IPS DF 6.9 (cell line): Measurements from ENCODE around the gene LRRC43.

Experiments used
- DNase-seq: peaks from one replicate; pipeline ENCODE4 v3.0.0-alpha.2; 2013; ENCODE audit warnings: low read depth, low spot score
- H3K27ac ChIP-seq: one replicate; pipeline ENCODE4 v1.5.1; 2013; ENCODE audit warnings: low read length, control low read depth
- H3K27me3 ChIP-seq: 2 replicates; pipeline ENCODE4 v1.6.1; 2013; ENCODE audit warnings: mild to moderate bottlenecking, low read length; ENCODE audit not compliant: control insufficient read depth, insufficient read depth
- H3K36me3 ChIP-seq: 2 replicates; pipeline ENCODE4 v1.6.1; 2013; ENCODE audit warnings: low read length; ENCODE audit not compliant: control insufficient read depth, insufficient read depth
- H3K4me1 ChIP-seq: 2 replicates; pipeline ENCODE4 v1.6.1; 2013; ENCODE audit warnings: low read length; ENCODE audit not compliant: control insufficient read depth, insufficient read depth
- H3K4me3 ChIP-seq: 2 replicates; pipeline ENCODE4 v1.5.1; 2013; ENCODE audit warnings: mild to moderate bottlenecking, low read length
- H3K9me3 ChIP-seq: 2 replicates; pipeline ENCODE4 v1.6.1; 2013; ENCODE audit warnings: low read length, inconsistent platforms; ENCODE audit not compliant: control insufficient read depth, insufficient read depth
- WGBS: extraction: QIAGEN DNeasy Blood & Tissue Kit; methylation state at CpG from one replicate; pipeline ENCODE4 v1.1.7; 2013; ENCODE audit warnings: mixed read lengths, missing lambda C conversion rate; ENCODE audit not compliant: insufficient read length, insufficient coverage; 5-methylcytosine and 5-hydroxymethylcytosine counted together

The LRRC43 gene

DNA sequence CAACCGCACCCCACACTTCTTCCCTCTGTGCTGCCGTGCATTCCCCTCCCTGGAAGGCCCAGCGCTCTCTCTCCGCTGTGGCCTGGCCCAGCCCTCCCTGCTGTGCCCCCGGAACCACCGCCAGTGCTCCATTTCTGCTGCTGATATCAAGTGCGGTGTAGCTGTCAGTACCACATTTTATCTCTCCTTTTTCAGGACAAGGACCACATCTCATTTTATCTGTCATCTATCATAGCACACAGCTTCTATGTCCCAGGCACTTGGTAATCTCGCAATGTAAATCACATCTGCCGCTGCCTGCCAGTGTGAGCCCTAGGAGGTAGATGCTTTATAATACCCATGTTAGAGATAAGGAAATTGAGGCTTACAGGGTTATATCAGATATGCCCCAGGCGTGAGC, 27.2 kb upstream of the LRRC43 start:
- H3K36me3 ChIP-seq, result no peaks in the 10 kb centered on the region

GRCh38 chr12:122158700-122159285, 24.1 kb upstream of the LRRC43 start:
- DNase-seq, result no peak
- no peaks in the 10 kb centered on the region for H3K4me1 ChIP-seq
- no peaks in the 10 kb centered on the region for H3K36me3 ChIP-seq
- no peak overlapping the region for H3K27ac ChIP-seq
- H3K4me3 ChIP-seq, result no peak overlapping the region
- no peaks in the 10 kb centered on the region for H3K27me3 ChIP-seq
- no CpG with 5 or more reads among the region's 7 CpGs for WGBS
- H3K9me3 ChIP-seq, result no peaks in the 10 kb centered on the region

More for the DNA sequence above, 27.2 kb upstream of the LRRC43 start:
- Histone ChIP-seq H3K4me3 (no peak overlapping the region), H3K4me1 (no peaks in the 10 kb centered on the region), H3K27me3 (no peaks in the 10 kb centered on the region), H3K27ac (no peak overlapping the region), H3K9me3 (no peaks in the 10 kb centered on the region)
- no peak for DNase-seq
- WGBS, result no CpG with 5 or more reads among the region's 10 CpGs

DNA sequence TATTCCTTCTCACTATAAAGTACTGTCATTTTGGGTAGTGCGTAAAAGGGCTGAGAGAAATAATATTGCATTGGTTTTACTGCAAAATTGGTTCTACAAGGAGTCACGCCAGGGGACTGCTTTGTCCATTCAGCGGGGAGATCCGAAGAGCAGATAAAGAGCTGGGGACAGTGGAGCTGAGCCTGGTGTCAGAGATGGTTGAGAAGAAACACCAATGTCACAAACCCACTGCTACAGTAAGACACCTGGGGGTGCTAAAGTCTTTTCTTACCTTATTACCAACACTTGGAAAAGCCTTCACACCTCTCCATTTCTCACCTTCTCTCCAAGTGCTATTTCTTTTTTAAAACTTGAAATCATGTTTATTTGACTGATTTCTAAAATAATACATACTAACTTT, 23.0 kb upstream of the LRRC43 start:
- no peaks in the 10 kb centered on the region for H3K36me3 ChIP-seq
- H3K9me3 ChIP-seq, result no peaks in the 10 kb centered on the region
- H3K27me3 ChIP-seq, result no peaks in the 10 kb centered on the region
- no peak overlapping the region for H3K27ac ChIP-seq
- H3K4me3 ChIP-seq, result no peak overlapping the region
- no peak for DNase-seq
- no CpG with 5 or more reads among the region's 4 CpGs for WGBS
- no peaks in the 10 kb centered on the region for H3K4me1 ChIP-seq

DNA sequence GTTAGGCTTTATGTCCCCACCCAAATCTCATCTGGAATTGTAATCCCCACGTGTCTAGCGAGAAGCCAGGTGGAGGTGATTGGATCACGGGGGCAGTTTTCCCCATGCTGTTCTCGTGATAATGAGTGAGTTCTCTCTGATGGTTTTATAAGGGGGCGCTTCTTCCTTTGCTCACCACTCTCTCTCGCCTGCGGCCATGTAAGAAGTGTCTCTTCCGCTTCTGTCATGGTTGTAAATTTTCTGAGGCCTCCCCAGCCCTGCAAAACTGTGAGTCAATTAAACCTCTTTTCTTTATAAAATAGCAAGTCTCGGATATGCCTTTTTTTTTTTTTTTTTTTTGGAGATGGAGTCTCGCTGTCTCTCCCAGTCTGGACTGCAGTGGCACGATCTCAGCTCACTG, 22.2 kb upstream of the LRRC43 start:
- Histone ChIP-seq H3K4me3 (no peak overlapping the region), H3K9me3 (no peaks in the 10 kb centered on the region), H3K27ac (no peak overlapping the region), H3K27me3 (no peaks in the 10 kb centered on the region), H3K4me1 (no peaks in the 10 kb centered on the region), H3K36me3 (no peaks in the 10 kb centered on the region)
- DNase-seq, result no peak
- WGBS, result no CpG with 5 or more reads among the region's 11 CpGs

DNA sequence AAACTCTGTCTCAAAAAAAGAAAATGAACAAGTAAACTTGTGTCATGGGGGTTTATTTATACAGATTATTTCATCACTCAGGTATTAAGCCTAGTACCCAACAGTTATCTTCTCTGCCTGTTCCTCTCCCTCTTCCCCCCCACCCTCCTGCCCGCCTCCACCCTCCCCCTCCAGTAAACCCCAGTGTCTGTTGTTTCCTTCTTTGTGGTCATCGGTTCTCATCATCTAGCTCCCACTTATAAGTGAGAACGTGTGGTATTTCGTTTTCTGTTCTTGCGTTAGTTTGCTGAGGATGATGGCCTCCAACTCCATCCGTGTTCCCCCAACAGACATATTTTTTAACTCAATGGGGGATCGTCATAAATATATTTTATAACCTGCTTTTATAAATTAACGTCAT, 21.2 kb upstream of the LRRC43 start:
- no peaks in the 10 kb centered on the region for H3K27me3 ChIP-seq
- no peak overlapping the region for H3K27ac ChIP-seq
- no peak overlapping the region for H3K4me3 ChIP-seq
- no CpG with 5 or more reads among the region's 8 CpGs for WGBS
- DNase-seq, result no peak
- no peaks in the 10 kb centered on the region for H3K4me1 ChIP-seq
- no peaks in the 10 kb centered on the region for H3K9me3 ChIP-seq
- H3K36me3 ChIP-seq, result no peaks in the 10 kb centered on the region

DNA sequence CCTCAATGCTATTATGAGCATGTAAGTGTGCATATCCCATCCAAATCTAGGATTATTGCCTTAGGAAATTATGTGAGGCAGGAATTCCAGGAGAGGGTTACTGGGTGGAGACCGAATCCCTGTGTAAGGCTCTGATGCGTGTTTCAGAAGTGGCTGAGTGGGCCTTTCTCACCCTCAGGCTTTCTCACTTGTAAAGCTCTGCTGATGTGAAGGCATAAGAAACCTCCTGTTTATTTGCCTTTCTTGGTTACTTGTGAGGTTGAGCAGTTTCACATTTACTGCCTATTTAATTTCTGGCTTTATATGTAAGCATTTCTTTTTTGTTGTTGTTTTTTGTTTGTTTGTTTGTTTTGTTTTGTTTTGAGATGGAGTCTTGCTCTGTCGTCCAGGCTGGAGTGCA, 19.9 kb upstream of the LRRC43 start:
- no peaks in the 10 kb centered on the region for H3K4me1 ChIP-seq
- no CpG with 5 or more reads among the region's 3 CpGs for WGBS

GRCh38 chr12:122166422-122167349, 16.2 kb upstream of the LRRC43 start:
- H3K36me3 ChIP-seq, result no peaks in the 10 kb centered on the region
- no peak overlapping the region for H3K4me3 ChIP-seq
- H3K27ac ChIP-seq, result no peak overlapping the region
- no peaks in the 10 kb centered on the region for H3K27me3 ChIP-seq
- DNase-seq, result no peak
- no peaks in the 10 kb centered on the region for H3K9me3 ChIP-seq
- WGBS, result no CpG with 5 or more reads among the region's 22 CpGs
- no peaks in the 10 kb centered on the region for H3K4me1 ChIP-seq

More for the DNA sequence above, 19.9 kb upstream of the LRRC43 start:
- Histone ChIP-seq H3K27me3 (no peaks in the 10 kb centered on the region), H3K27ac (no peak overlapping the region), H3K4me3 (no peak overlapping the region), H3K9me3 (no peaks in the 10 kb centered on the region), H3K36me3 (no peaks in the 10 kb centered on the region)
- no peak for DNase-seq

DNA sequence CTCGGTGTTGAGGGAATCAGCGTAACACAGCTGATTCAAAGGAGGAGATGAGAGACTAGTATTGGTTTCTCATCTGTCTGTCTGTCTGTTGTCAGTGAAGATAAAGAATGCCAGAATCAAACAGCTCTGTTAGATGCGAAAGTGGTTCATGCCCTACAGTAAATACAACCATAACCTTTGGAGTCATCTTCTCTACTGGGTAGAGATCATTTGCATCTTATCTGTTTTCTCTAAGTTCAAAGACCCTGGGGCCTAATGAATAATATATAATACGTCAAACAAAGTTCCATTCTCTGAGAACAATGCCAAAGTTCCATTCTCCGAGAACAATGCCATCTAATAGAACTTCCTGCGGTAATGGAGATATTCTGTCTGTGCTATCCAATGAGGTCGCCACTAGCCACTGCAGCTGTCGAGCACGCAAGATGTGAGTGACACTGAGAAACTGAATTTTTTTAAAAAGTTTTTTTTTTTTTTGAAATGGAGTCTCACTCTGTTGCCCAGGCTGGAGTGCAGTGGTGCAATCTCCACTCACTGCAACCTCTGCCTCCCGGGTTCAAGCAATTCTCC, 15.5 kb upstream of the LRRC43 start:
- H3K27ac ChIP-seq, result no peak overlapping the region
- H3K36me3 ChIP-seq, result no peaks in the 10 kb centered on the region
- no peaks in the 10 kb centered on the region for H3K27me3 ChIP-seq
- H3K4me3 ChIP-seq, result no peak overlapping the region
- no CpG with 5 or more reads among the region's 10 CpGs for WGBS
- no peaks in the 10 kb centered on the region for H3K9me3 ChIP-seq
- no peaks in the 10 kb centered on the region for H3K4me1 ChIP-seq
- DNase-seq, result no peak

DNA sequence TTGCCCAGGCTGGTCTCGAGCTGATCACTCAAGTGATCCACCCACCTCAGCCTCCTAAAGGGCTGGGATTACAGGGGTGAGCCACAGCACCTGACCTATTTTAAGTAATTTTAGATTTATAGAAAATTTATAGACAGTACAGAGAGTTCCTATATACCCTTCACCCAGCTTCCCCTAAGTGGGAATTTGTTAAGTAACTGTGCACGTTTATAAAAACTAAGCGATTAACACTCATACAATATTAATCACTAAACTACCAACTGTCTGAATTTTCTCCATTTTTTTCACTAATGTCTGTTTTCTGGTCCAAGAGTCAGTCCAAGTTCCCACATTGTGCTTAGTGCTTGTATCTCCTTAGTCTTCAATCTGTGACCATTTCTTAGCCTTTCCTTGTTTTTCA, 14.4 kb upstream of the LRRC43 start:
- WGBS, result 100% methylated on average over 1 of the region's 3 CpGs
- DNase-seq, result no peak
- H3K4me1 ChIP-seq, result no peaks in the 10 kb centered on the region

DNA sequence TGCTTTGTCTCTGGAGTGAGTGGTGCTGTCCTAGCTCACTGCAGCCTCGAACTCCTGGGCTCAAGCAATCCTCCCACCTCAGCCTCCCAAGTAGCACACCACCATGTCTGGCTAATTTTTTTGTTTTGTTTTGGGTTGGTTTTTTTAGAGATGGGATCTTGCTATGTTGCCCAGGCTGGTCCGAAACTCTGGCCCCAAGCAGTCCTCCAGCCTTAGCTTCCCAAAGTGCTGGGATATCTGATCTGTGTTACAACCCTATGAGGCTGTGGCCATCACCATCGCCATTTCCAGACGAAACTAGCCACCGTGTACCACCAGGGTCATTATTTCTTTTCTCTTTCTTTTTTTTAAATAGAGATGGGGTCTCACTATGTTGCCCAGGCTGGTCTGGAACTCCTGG, 11.5 kb upstream of the LRRC43 start:
- Histone ChIP-seq H3K27ac (no peak overlapping the region), H3K4me1 (no peaks in the 10 kb centered on the region), H3K9me3 (no peaks in the 10 kb centered on the region), H3K27me3 (no peaks in the 10 kb centered on the region), H3K4me3 (no peak overlapping the region), H3K36me3 (no peaks in the 10 kb centered on the region)
- no peak for DNase-seq
- no CpG with 5 or more reads among the region's 5 CpGs for WGBS

More for the DNA sequence above, 14.4 kb upstream of the LRRC43 start:
- Histone ChIP-seq H3K4me3 (no peak overlapping the region), H3K36me3 (no peaks in the 10 kb centered on the region), H3K27me3 (no peaks in the 10 kb centered on the region), H3K27ac (no peak overlapping the region), H3K9me3 (no peaks in the 10 kb centered on the region)
